ENCODE results near the gene STOM. TPM values are rescaled to one million over a fixed set of nuclear protein-coding genes. Genes with fewer than 3 reads are reported as not detected.

The STOM gene
- total and polyA plus RNA-seq, 2 of the 8 experiments (the other 6 are each of a cell fraction or from before 2014, with no cell fraction given), result 25.2 to 60.4 TPM

DNA sequence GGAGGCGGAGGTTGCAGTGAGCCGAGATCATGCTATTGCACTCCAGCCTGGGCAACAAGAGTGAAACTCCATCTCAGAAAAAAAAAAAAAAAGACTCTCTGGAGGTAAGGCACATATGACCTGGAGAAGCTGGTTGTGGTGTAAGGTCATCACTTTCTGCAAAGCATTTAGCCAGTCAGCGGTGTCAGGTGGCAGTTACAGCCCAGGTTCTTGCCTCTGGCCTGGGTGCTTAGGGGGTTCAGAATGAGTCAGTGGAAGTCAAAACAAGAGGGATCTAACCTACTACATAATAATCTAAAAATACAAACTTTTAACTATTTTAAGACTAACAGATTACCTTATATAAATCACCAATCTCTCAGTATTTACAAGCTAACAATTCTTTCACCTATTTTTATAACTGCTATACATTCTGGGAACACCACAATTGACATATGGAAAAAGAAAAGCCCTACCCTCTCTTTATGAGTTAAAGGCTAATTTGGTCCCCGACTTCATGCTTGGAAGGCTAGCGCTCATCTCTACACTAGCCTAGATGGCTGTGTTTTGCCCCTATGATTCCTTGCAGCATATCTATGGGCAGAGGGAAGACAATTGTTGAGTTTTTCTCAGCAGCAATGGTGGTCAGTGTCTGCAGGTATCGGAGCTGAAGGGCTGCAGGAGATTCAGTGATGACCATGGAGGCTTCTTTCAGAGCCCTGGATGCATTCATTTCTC is 29.2 kb downstream of the STOM start (continued):
- TF ChIP-seq, protein P1, sequence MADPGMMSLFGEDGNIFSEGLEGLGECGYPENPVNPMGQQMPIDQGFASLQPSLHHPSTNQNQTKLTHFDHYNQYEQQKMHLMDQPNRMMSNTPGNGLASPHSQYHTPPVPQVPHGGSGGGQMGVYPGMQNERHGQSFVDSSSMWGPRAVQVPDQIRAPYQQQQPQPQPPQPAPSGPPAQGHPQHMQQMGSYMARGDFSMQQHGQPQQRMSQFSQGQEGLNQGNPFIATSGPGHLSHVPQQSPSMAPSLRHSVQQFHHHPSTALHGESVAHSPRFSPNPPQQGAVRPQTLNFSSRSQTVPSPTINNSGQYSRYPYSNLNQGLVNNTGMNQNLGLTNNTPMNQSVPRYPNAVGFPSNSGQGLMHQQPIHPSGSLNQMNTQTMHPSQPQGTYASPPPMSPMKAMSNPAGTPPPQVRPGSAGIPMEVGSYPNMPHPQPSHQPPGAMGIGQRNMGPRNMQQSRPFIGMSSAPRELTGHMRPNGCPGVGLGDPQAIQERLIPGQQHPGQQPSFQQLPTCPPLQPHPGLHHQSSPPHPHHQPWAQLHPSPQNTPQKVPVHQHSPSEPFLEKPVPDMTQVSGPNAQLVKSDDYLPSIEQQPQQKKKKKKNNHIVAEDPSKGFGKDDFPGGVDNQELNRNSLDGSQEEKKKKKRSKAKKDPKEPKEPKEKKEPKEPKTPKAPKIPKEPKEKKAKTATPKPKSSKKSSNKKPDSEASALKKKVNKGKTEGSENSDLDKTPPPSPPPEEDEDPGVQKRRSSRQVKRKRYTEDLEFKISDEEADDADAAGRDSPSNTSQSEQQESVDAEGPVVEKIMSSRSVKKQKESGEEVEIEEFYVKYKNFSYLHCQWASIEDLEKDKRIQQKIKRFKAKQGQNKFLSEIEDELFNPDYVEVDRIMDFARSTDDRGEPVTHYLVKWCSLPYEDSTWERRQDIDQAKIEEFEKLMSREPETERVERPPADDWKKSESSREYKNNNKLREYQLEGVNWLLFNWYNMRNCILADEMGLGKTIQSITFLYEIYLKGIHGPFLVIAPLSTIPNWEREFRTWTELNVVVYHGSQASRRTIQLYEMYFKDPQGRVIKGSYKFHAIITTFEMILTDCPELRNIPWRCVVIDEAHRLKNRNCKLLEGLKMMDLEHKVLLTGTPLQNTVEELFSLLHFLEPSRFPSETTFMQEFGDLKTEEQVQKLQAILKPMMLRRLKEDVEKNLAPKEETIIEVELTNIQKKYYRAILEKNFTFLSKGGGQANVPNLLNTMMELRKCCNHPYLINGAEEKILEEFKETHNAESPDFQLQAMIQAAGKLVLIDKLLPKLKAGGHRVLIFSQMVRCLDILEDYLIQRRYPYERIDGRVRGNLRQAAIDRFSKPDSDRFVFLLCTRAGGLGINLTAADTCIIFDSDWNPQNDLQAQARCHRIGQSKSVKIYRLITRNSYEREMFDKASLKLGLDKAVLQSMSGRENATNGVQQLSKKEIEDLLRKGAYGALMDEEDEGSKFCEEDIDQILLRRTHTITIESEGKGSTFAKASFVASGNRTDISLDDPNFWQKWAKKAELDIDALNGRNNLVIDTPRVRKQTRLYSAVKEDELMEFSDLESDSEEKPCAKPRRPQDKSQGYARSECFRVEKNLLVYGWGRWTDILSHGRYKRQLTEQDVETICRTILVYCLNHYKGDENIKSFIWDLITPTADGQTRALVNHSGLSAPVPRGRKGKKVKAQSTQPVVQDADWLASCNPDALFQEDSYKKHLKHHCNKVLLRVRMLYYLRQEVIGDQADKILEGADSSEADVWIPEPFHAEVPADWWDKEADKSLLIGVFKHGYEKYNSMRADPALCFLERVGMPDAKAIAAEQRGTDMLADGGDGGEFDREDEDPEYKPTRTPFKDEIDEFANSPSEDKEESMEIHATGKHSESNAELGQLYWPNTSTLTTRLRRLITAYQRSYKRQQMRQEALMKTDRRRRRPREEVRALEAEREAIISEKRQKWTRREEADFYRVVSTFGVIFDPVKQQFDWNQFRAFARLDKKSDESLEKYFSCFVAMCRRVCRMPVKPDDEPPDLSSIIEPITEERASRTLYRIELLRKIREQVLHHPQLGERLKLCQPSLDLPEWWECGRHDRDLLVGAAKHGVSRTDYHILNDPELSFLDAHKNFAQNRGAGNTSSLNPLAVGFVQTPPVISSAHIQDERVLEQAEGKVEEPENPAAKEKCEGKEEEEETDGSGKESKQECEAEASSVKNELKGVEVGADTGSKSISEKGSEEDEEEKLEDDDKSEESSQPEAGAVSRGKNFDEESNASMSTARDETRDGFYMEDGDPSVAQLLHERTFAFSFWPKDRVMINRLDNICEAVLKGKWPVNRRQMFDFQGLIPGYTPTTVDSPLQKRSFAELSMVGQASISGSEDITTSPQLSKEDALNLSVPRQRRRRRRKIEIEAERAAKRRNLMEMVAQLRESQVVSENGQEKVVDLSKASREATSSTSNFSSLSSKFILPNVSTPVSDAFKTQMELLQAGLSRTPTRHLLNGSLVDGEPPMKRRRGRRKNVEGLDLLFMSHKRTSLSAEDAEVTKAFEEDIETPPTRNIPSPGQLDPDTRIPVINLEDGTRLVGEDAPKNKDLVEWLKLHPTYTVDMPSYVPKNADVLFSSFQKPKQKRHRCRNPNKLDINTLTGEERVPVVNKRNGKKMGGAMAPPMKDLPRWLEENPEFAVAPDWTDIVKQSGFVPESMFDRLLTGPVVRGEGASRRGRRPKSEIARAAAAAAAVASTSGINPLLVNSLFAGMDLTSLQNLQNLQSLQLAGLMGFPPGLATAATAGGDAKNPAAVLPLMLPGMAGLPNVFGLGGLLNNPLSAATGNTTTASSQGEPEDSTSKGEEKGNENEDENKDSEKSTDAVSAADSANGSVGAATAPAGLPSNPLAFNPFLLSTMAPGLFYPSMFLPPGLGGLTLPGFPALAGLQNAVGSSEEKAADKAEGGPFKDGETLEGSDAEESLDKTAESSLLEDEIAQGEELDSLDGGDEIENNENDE (IDR thresholded peaks at IDR 0.05; ENCODE audit: insufficient replicate concordance, low read length), result no peak
- no peak for TF ChIP-seq HDAC2 (IDR thresholded peaks at IDR 0.05; ENCODE audit: borderline replicate concordance in 1 of 2, low read depth in 2 of 2, low read length in 2 of 2)
- TF ChIP-seq, protein P2, sequence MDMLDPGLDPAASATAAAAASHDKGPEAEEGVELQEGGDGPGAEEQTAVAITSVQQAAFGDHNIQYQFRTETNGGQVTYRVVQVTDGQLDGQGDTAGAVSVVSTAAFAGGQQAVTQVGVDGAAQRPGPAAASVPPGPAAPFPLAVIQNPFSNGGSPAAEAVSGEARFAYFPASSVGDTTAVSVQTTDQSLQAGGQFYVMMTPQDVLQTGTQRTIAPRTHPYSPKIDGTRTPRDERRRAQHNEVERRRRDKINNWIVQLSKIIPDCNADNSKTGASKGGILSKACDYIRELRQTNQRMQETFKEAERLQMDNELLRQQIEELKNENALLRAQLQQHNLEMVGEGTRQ (IDR thresholded peaks at IDR 0.05; ENCODE audit: low read length), result no peak
- TF ChIP-seq PHF8 (conservative IDR thresholded peaks at IDR 0.05; ENCODE audit: low read depth, low read length), result no peak
- TF ChIP-seq ZNF274 (IDR thresholded peaks at IDR 0.05; ENCODE audit: borderline replicate concordance, extremely low read depth, low read length), result no peak
- no peak for TF ChIP-seq RFX5 (IDR thresholded peaks at IDR 0.05; ENCODE audit: borderline replicate concordance, low read depth, low read length)
- TF ChIP-seq SP2 (IDR thresholded peaks at IDR 0.05; ENCODE audit: low read length), result no peak
- TF ChIP-seq TBP (IDR thresholded peaks at IDR 0.05; ENCODE audit: low read depth, low read length), result no peak
